Stomach (tissue), 9 donors: ENCODE data around the gene SLC35G1. TPM values are rescaled to one million over a fixed set of nuclear protein-coding genes. Genes with fewer than 3 reads are reported as not detected.
A peak's percentile ranks its signal among the peaks of the same experiment; 100 is the strongest.

Experiments
- DNase-seq, 2 donors: peaks; one replicate each; pipeline versions ENCODE4 v3.0.0 to v3.0.0-alpha.2; 2013 to 2019
- H3K27ac ChIP-seq, 5 donors: fragments of 200-600 bp in 4 of 5; sonication (generic) in 4 of 5; one replicate each; pipeline ENCODE4 v1.5.1; 2013 to 2019; ENCODE audit warnings: mild to moderate bottlenecking in 1 of 5, moderate library complexity in 1 of 5
- H3K27me3 ChIP-seq, 3 donors: fragments of 200-600 bp; sonication (generic); one replicate each; pipeline ENCODE4 v1.5.1; 2017 to 2019; ENCODE audit warnings: mixed run types in 1 of 3
- H3K36me3 ChIP-seq, 4 donors: fragments of 200-600 bp; sonication (generic); 1 replicate in 3 of 4; 2 replicates in 1 of 4; pipeline ENCODE4 v1.5.1; 2016 to 2019
- H3K4me1 ChIP-seq, 4 donors: fragments of 200-600 bp; sonication (generic); one replicate each; pipeline ENCODE4 v1.5.1; 2016 to 2019
- H3K4me3 ChIP-seq, 4 donors: fragments of 200-600 bp; sonication (generic) in 3 of 4; one replicate each; pipeline ENCODE4 v1.5.1; 2016 to 2019; ENCODE audit warnings: mild to moderate bottlenecking in 1 of 4
- H3K9me3 ChIP-seq, 4 donors: fragments of 200-600 bp; sonication (generic); one replicate each; pipeline ENCODE4 v1.5.1; 2016 to 2019
- CTCF ChIP-seq, 7 experiments: fragments of 450-650 bp in 4 of 7; fragments of 200-600 bp in 3 of 7; sonication (generic) in 3 of 7; IDR thresholded peaks; one replicate each; pipeline ENCODE4 v1.5.1; 2016 to 2019; ENCODE audit warnings: antibody characterized with exemption in 7 of 7, control low read depth in 2 of 7, mild to moderate bottlenecking in 1 of 7
- EP300 ChIP-seq: sonication (generic); formaldehyde crosslinking; IDR thresholded peaks from one replicate; pipeline ENCODE4 v1.6.1; 2017; ENCODE audit warnings: antibody characterized with exemption
- POLR2A ChIP-seq, 4 donors: fragments of 450-650 bp; IDR thresholded peaks; one replicate each; pipeline ENCODE4 v1.6.1; 2016; ENCODE audit warnings: antibody characterized with exemption in 4 of 4, control low read depth in 2 of 4, mild to moderate bottlenecking in 1 of 4, moderate library complexity in 1 of 4
- POLR2AphosphoS5 ChIP-seq, 3 donors: sonication (generic); formaldehyde crosslinking; IDR thresholded peaks; one replicate each; pipeline ENCODE4 v1.6.1; 2016; ENCODE audit warnings: antibody characterized with exemption in 3 of 3
- WGBS, 5 donors: extraction: QIAGEN DNeasy Blood & Tissue Kit in 3 of 5; methylation state at CpG; one replicate each; pipeline versions ENCODE4 v1.1.5 to v1.1.7; 2013 to 2018; 5-methylcytosine and 5-hydroxymethylcytosine counted together
- intact Hi-C: fragments of 100-400 bp; cut with DNase I; formaldehyde crosslinking; loops from one replicate; pipeline ENCODE4 v1.15.1; 2023; ENCODE audit warnings: low total_unique reads
- polyA plus RNA-seq, 3 donors: library from polyadenylated mRNA; stranded (reverse); fragments of 200-250 nt; gene quantifications; one replicate each; pipeline ENCODE4 v1.2.3, GENCODE V29; 2013
- total RNA-seq, 5 donors: library from RNA; depleted of rRNA; stranded (reverse); fragments of >200 nt; gene quantifications; one replicate each; pipeline versions ENCODE4 v1.1.0 to v1.2.3, GENCODE V29; 2014 to 2016
- donor health status: healthy with polysubstance abuse.
- donor health status: Bipolar disorder and iron deficiency.
- donor health status: healthy.

Gene SLC35G1
- total and polyA plus RNA-seq, 8 donors, result 1.8 to 13.8 (median 4.5) TPM

- peak; percentile 34 to 48 for DNase-seq
- Histone ChIP-seq H3K27ac (no peak overlapping the region), H3K4me3 (peak overlapping the region; percentile 9 to 33 (median 24)), H3K27me3 (no peaks in the 10 kb centered on the region), H3K9me3 (no peaks in the 10 kb centered on the region), H3K36me3 (no peaks in the 10 kb centered on the region), H3K4me1 (peaks cover 0 to 11% (median 3%) of the 10 kb centered on the region in 4 donors)
- intact Hi-C loops, result no loop called here
- TF ChIP-seq CTCF (IDR thresholded peaks at IDR 0.05) (no peak), EP300 (no peak), POLR2A (IDR thresholded peaks at IDR 0.05) (no peak)
- 35 to 68% (median 42%) methylated on average over 10 of the region's 10 CpGs for WGBS, 5 donors
Measured at GRCh38 chr10:93917064-93917391, 23.2 kb downstream of the SLC35G1 start.

- H3K4me3 ChIP-seq, result no peak overlapping the region
- TF ChIP-seq POLR2A (IDR thresholded peaks at IDR 0.05), result no peak
- 60 to 71% (median 62%) methylated on average over 2 of the region's 2 CpGs for WGBS, 5 donors
- H3K27me3 ChIP-seq, result no peaks in the 10 kb centered on the region
- DNase-seq, result no peak
- no peaks in the 10 kb centered on the region for H3K9me3 ChIP-seq
- no peak overlapping the region for H3K27ac ChIP-seq
- no peaks in the 10 kb centered on the region for H3K36me3 ChIP-seq
- intact Hi-C loops, result no loop called here
- H3K4me1 ChIP-seq, result peaks cover 0 to 11% (median 3%) of the 10 kb centered on the region in 4 donors
Measured at GRCh38 chr10:93917821-93918220, 24.0 kb downstream of the SLC35G1 start.

GRCh38 chr10:93921338-93921737 is 27.6 kb downstream of the SLC35G1 start:
- Histone ChIP-seq H3K4me3 (no peak overlapping the region), H3K36me3 (no peaks in the 10 kb centered on the region), H3K9me3 (no peaks in the 10 kb centered on the region), H3K4me1 (peaks cover 0 to 11% (median 3%) of the 10 kb centered on the region in 4 donors), H3K27ac (no peak overlapping the region), H3K27me3 (no peaks in the 10 kb centered on the region)
- 69 to 86% (median 82%) methylated on average over 7 of the region's 7 CpGs for WGBS, 5 donors
- TF ChIP-seq EP300 (no peak), CTCF (IDR thresholded peaks at IDR 0.05) (peak in 1 of 7 experiments; percentile 11)
- DNase-seq, result no peak
- intact Hi-C loops, result loop anchor here (10.0 kb wide), 1 partner anchor 393 kb away; no protein-coding TSS in a partner anchor

GRCh38 chr10:93926613-93927012 is 32.8 kb downstream of the SLC35G1 start:
- no peak for DNase-seq
- H3K27me3 ChIP-seq, result no peaks in the 10 kb centered on the region
- no peaks in the 10 kb centered on the region for H3K36me3 ChIP-seq
- H3K4me1 ChIP-seq, result no peaks in the 10 kb centered on the region
- no peak overlapping the region for H3K4me3 ChIP-seq
- WGBS, 5 donors, result 92 to 100% (median 94%) methylated on average over 1 of the region's 1 CpG
- intact Hi-C loops, result loop anchor here (10.0 kb wide), 1 partner anchor 388 kb away; no protein-coding TSS in a partner anchor
- no peaks in the 10 kb centered on the region for H3K9me3 ChIP-seq
- no peak for TF ChIP-seq POLR2A (IDR thresholded peaks at IDR 0.05)
- TF ChIP-seq CTCF (IDR thresholded peaks at IDR 0.05), result no peak
- TF ChIP-seq EP300, result no peak
- no peak for TF ChIP-seq POLR2AphosphoS5 (IDR thresholded peaks at IDR 0.05)
- no peak overlapping the region for H3K27ac ChIP-seq

GRCh38 chr10:93938140-93938539 is 44.4 kb downstream of the SLC35G1 start:
- no peaks in the 10 kb centered on the region for H3K36me3 ChIP-seq
- no peaks in the 10 kb centered on the region for H3K9me3 ChIP-seq
- TF ChIP-seq CTCF (IDR thresholded peaks at IDR 0.05) (no peak), POLR2A (IDR thresholded peaks at IDR 0.05) (no peak)
- DNase-seq, result no peak
- no peak overlapping the region for H3K4me3 ChIP-seq
- no peaks in the 10 kb centered on the region for H3K27me3 ChIP-seq
- H3K27ac ChIP-seq, result no peak overlapping the region
- H3K4me1 ChIP-seq, result no peaks in the 10 kb centered on the region
- WGBS, 5 donors, result 80 to 96% (median 89%) methylated on average over 1 of the region's 1 CpG
- intact Hi-C loops, result no loop called here
